ENCODE data around the gene VPS37C.

VPS37C gene

DNA sequence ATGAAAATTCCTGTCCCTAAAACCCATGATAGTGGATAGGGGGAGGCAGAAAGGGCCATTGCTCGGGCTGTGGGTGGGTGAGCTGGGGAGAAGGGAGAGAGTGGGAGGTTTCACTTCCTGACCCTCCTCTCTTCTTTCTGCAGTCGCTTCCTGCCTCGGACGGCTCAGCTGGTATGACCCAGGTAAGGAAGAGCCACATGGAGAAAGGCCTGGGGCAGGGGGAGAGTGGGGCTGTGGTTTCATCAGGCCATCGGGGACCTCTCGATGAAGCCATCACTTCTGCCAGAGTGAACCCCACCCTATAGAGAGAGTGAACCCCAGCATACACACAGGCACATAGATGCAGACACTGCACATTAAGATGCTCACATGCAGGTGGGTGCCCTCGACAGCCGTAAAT, 46.3 kb downstream of the VPS37C start:
- H3K4me1 ChIP-seq (ENCODE audit: low read length): no peaks in the 10 kb centered on the region
- H3K36me3 ChIP-seq (replicated peaks; ENCODE audit: insufficient read depth, low read length): no peaks in the 10 kb centered on the region
- H3K9ac ChIP-seq (ENCODE audit: low read length): no peak overlapping the region
- no peaks in the 10 kb centered on the region for H3K27me3 ChIP-seq (replicated peaks; ENCODE audit: insufficient read depth, low read length)
- no peaks in the 10 kb centered on the region for H3F3A ChIP-seq (ENCODE audit: insufficient read depth, low read length)
- H3K27ac ChIP-seq (ENCODE audit: low read length): no peak overlapping the region
- no peak for TF ChIP-seq EZH2 (optimal IDR thresholded peaks at IDR 0.05; ENCODE audit: low read depth, low read length)
- TF ChIP-seq EZH2phosphoT487 (IDR thresholded peaks at IDR 0.05; ENCODE audit: low read length): no peak
- TF ChIP-seq, protein P1, sequence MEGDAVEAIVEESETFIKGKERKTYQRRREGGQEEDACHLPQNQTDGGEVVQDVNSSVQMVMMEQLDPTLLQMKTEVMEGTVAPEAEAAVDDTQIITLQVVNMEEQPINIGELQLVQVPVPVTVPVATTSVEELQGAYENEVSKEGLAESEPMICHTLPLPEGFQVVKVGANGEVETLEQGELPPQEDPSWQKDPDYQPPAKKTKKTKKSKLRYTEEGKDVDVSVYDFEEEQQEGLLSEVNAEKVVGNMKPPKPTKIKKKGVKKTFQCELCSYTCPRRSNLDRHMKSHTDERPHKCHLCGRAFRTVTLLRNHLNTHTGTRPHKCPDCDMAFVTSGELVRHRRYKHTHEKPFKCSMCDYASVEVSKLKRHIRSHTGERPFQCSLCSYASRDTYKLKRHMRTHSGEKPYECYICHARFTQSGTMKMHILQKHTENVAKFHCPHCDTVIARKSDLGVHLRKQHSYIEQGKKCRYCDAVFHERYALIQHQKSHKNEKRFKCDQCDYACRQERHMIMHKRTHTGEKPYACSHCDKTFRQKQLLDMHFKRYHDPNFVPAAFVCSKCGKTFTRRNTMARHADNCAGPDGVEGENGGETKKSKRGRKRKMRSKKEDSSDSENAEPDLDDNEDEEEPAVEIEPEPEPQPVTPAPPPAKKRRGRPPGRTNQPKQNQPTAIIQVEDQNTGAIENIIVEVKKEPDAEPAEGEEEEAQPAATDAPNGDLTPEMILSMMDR (IDR thresholded peaks at IDR 0.05; ENCODE audit: low read length): no peak
- no peaks in the 10 kb centered on the region for H4K20me1 ChIP-seq (ENCODE audit: insufficient read depth, low read length)
- no peak overlapping the region for H2AFZ ChIP-seq (ENCODE audit: low read length)
- H3K4me2 ChIP-seq (ENCODE audit: low read depth, low read length): no peak overlapping the region
- H3K79me2 ChIP-seq (ENCODE audit: low read length): no peaks in the 10 kb centered on the region
- H3K9me2 ChIP-seq (replicated peaks; ENCODE audit: insufficient read depth, low read length): no peaks in the 10 kb centered on the region
- DNase-seq: no peak
- no peak overlapping the region for H3K4me3 ChIP-seq (ENCODE audit: low read length)
- no peaks in the 10 kb centered on the region for H3K9me3 ChIP-seq (replicated peaks; ENCODE audit: insufficient read depth, low read length)

DNA sequence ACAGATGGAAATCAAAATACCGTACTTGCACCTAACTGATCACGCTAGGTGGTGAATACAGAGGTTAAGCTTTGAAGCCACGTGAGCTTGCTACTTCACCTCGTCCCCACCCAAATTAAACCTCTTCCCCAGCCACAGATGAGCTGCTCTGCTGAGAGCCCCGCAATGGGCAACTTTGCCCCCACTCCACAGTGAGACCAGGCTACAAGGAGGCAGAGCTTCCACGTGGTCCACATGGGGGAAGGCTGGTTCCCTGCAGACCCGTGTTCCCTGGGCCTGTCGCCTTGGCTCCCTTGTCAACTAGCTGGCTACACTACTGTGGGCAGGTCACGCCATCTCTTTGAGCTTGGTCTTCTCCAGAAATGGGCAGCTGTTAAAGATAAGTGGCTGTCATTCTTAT, 48.0 kb downstream of the VPS37C start:
- H3K9me2 ChIP-seq (replicated peaks; ENCODE audit: insufficient read depth, low read length): no peaks in the 10 kb centered on the region
- no peaks in the 10 kb centered on the region for H3K27me3 ChIP-seq (replicated peaks; ENCODE audit: insufficient read depth, low read length)
- TF ChIP-seq EZH2phosphoT487 (IDR thresholded peaks at IDR 0.05; ENCODE audit: low read length): no peak
- TF ChIP-seq EZH2 (optimal IDR thresholded peaks at IDR 0.05; ENCODE audit: low read depth, low read length): no peak
- TF ChIP-seq, protein P1 (IDR thresholded peaks at IDR 0.05; ENCODE audit: low read length): no peak
- H3K79me2 ChIP-seq (ENCODE audit: low read length): no peaks in the 10 kb centered on the region
- H2AFZ ChIP-seq (ENCODE audit: low read length): no peak overlapping the region
- H3K36me3 ChIP-seq (replicated peaks; ENCODE audit: insufficient read depth, low read length): no peaks in the 10 kb centered on the region
- H3K4me2 ChIP-seq (ENCODE audit: low read depth, low read length): no peak overlapping the region
- H3K9me3 ChIP-seq (replicated peaks; ENCODE audit: insufficient read depth, low read length): no peaks in the 10 kb centered on the region
- H3K4me1 ChIP-seq (ENCODE audit: low read length): no peaks in the 10 kb centered on the region
- no peak overlapping the region for H3K27ac ChIP-seq (ENCODE audit: low read length)
- H3F3A ChIP-seq (ENCODE audit: insufficient read depth, low read length): no peaks in the 10 kb centered on the region
- H3K4me3 ChIP-seq (ENCODE audit: low read length): no peak overlapping the region
- no peaks in the 10 kb centered on the region for H4K20me1 ChIP-seq (ENCODE audit: insufficient read depth, low read length)
- DNase-seq: no peak
- H3K9ac ChIP-seq (ENCODE audit: low read length): no peak overlapping the region

DNA sequence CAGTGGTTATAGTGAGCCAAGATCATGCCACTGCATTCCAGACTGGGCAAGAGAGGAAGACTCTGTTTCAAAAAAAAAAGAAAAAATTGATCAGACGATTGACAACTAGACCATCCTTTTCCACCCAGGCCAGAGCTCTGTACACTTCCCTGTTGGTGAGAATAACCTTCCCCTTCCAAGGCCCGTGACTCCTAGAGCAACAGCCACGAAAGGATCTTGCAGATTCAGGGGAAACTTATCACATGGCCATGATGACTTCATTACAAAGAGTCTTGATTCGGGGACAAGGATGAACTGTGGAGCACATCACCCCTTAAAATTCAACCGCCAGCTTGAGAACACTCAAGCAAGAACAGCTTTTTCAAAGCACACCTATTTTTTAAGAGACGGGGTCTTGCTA, 48.7 kb downstream of the VPS37C start:
- Histone ChIP-seq H3K4me1 (ENCODE audit: low read length) (no peaks in the 10 kb centered on the region), H3F3A (ENCODE audit: insufficient read depth, low read length) (no peaks in the 10 kb centered on the region), H3K4me3 (ENCODE audit: low read length) (no peak overlapping the region), H3K9me2 (replicated peaks; ENCODE audit: insufficient read depth, low read length) (no peaks in the 10 kb centered on the region), H3K27me3 (replicated peaks; ENCODE audit: insufficient read depth, low read length) (no peaks in the 10 kb centered on the region), H3K27ac (ENCODE audit: low read length) (no peak overlapping the region), H3K36me3 (replicated peaks; ENCODE audit: insufficient read depth, low read length) (no peaks in the 10 kb centered on the region), H4K20me1 (ENCODE audit: insufficient read depth, low read length) (no peaks in the 10 kb centered on the region), H2AFZ (ENCODE audit: low read length) (no peak overlapping the region), H3K4me2 (ENCODE audit: low read depth, low read length) (no peak overlapping the region), H3K9me3 (replicated peaks; ENCODE audit: insufficient read depth, low read length) (no peaks in the 10 kb centered on the region), H3K9ac (ENCODE audit: low read length) (no peak overlapping the region), H3K79me2 (ENCODE audit: low read length) (no peaks in the 10 kb centered on the region)
- DNase-seq: no peak
- TF ChIP-seq EZH2phosphoT487 (IDR thresholded peaks at IDR 0.05; ENCODE audit: low read length) (no peak), EZH2 (optimal IDR thresholded peaks at IDR 0.05; ENCODE audit: low read depth, low read length) (no peak)
- TF ChIP-seq, protein P1 (IDR thresholded peaks at IDR 0.05; ENCODE audit: low read length): no peak
